Upper lobe of left lung (tissue), 4 donors: Measurements from ENCODE around the gene TAC4.

Source experiments
- CTCF ChIP-seq, 6 experiments: fragments of 450-650 bp in 4 of 6; fragments of 200-600 bp in 2 of 6; sonication (generic) in 2 of 6; IDR thresholded peaks; one replicate each; pipeline ENCODE4 v1.5.1; 2016 to 2019; ENCODE audit warnings: antibody characterized with exemption in 6 of 6
- EP300 ChIP-seq, 4 donors: sonication (generic); formaldehyde crosslinking; IDR thresholded peaks; one replicate each; pipeline ENCODE4 v1.5.1; 2017; ENCODE audit warnings: antibody characterized with exemption in 4 of 4, control low read depth in 2 of 4
- POLR2A ChIP-seq, 4 donors: fragments of 450-650 bp; IDR thresholded peaks; one replicate each; pipeline ENCODE4 v1.5.1; 2016 to 2017; ENCODE audit warnings: antibody characterized with exemption in 4 of 4, mild to moderate bottlenecking in 2 of 4
- POLR2AphosphoS5 ChIP-seq, 2 donors: sonication (generic); formaldehyde crosslinking; IDR thresholded peaks; one replicate each; pipeline ENCODE4 v1.5.1; 2017; ENCODE audit warnings: antibody characterized with exemption in 2 of 2

GRCh38 chr17:49871211-49871610 is 23.3 kb upstream of the TAC4 start:
- TF ChIP-seq POLR2AphosphoS5 (IDR thresholded peaks at IDR 0.05) (no peak), CTCF (IDR thresholded peaks at IDR 0.05) (no peak), POLR2A (IDR thresholded peaks at IDR 0.05) (no peak), EP300 (IDR thresholded peaks at IDR 0.05) (no peak)
